ENCODE data around the gene CFAP61.
"Not testable (repeated sequence)": the region's sequence is repeated elsewhere in the genome, so short reads cannot be mapped to it uniquely, and the experiment has no call there.

CFAP61 gene

GRCh38 chr20:20213526-20214121, 161.3 kb downstream of the CFAP61 start:
- Histone ChIP-seq H3K9me3 (ENCODE audit: severe bottlenecking) (peaks cover 5% of the 10 kb centered on the region), H3K36me3 (no peaks in the 10 kb centered on the region), H3K27me3 (ENCODE audit: insufficient read depth, low read depth, severe bottlenecking) (no peaks in the 10 kb centered on the region), H3K27ac (no peak overlapping the region), H3K4me3 (ENCODE audit: low read depth, low read length) (no peak overlapping the region)
- DNase-seq, result no peak
- TF ChIP-seq CTCF (IDR thresholded peaks at IDR 0.05; ENCODE audit: low read depth, low read length), result no peak

GRCh38 chr20:20214757-20215275, 162.5 kb downstream of the CFAP61 start:
- DNase-seq, result no peak
- no peaks in the 10 kb centered on the region for H3K36me3 ChIP-seq
- H3K4me3 ChIP-seq (ENCODE audit: low read depth, low read length), result no peak overlapping the region
- no peaks in the 10 kb centered on the region for H3K27me3 ChIP-seq (ENCODE audit: insufficient read depth, low read depth, severe bottlenecking)
- H3K27ac ChIP-seq, result no peak overlapping the region
- H3K9me3 ChIP-seq (ENCODE audit: severe bottlenecking), result peaks cover 5% of the 10 kb centered on the region
- no peak for TF ChIP-seq CTCF (IDR thresholded peaks at IDR 0.05; ENCODE audit: low read depth, low read length)

- DNase-seq, result no peak
- H3K27ac ChIP-seq, result no peak overlapping the region
- peak overlapping the region; percentile 11; the same call in 1 of the 2 replicates for H3K4me3 ChIP-seq (ENCODE audit: low read depth, low read length)
- no peak for TF ChIP-seq CTCF (IDR thresholded peaks at IDR 0.05; ENCODE audit: low read depth, low read length)
- H3K36me3 ChIP-seq, result no peaks in the 10 kb centered on the region
- no peaks in the 10 kb centered on the region for H3K27me3 ChIP-seq (ENCODE audit: insufficient read depth, low read depth, severe bottlenecking)
- peaks cover 5% of the 10 kb centered on the region for H3K9me3 ChIP-seq (ENCODE audit: severe bottlenecking)
These were observed 163.8 kb downstream of the CFAP61 start for GRCh38 chr20:20215976-20216727.

GRCh38 chr20:20216941-20217340, 164.6 kb downstream of the CFAP61 start:
- H3K27me3 ChIP-seq (ENCODE audit: insufficient read depth, low read depth, severe bottlenecking), result no peaks in the 10 kb centered on the region
- no peaks in the 10 kb centered on the region for H3K36me3 ChIP-seq
- peaks cover 5% of the 10 kb centered on the region for H3K9me3 ChIP-seq (ENCODE audit: severe bottlenecking)
- TF ChIP-seq CTCF (IDR thresholded peaks at IDR 0.05; ENCODE audit: low read depth, low read length), result no peak
- H3K27ac ChIP-seq, result no peak overlapping the region
- DNase-seq, result no peak
- no peak overlapping the region for H3K4me3 ChIP-seq (ENCODE audit: low read depth, low read length)

GRCh38 chr20:20217621-20218020, 165.3 kb downstream of the CFAP61 start:
- no peak for TF ChIP-seq CTCF (IDR thresholded peaks at IDR 0.05; ENCODE audit: low read depth, low read length)
- no peak for DNase-seq

GRCh38 chr20:20218106-20218505, 165.8 kb downstream of the CFAP61 start:
- not testable (repeated sequence) for H3K9me3 ChIP-seq (ENCODE audit: severe bottlenecking); H3K4me3 ChIP-seq (ENCODE audit: low read depth, low read length); H3K27me3 ChIP-seq (ENCODE audit: insufficient read depth, low read depth, severe bottlenecking); H3K36me3 ChIP-seq; H3K27ac ChIP-seq; DNase-seq

More at GRCh38 chr20:20217621-20218020, 165.3 kb downstream of the CFAP61 start:
- H3K27ac ChIP-seq, result no peak overlapping the region
- H3K27me3 ChIP-seq (ENCODE audit: insufficient read depth, low read depth, severe bottlenecking), result no peaks in the 10 kb centered on the region
- peaks cover 5% of the 10 kb centered on the region for H3K9me3 ChIP-seq (ENCODE audit: severe bottlenecking)
- no peaks in the 10 kb centered on the region for H3K36me3 ChIP-seq
- no peak overlapping the region for H3K4me3 ChIP-seq (ENCODE audit: low read depth, low read length)
